NOMO-1 (cell line): Measurements from ENCODE around the gene EIF2B5.
"Not testable (repeated sequence)": the region's sequence is repeated elsewhere in the genome, so short reads cannot be mapped to it uniquely, and the experiment has no call there.

Source experiments
- DNase-seq, 2 experiments: peaks; one replicate each; lab custom pipeline; 2025; ENCODE audit not compliant: unreplicated experiment in 2 of 2; lab: John Stamatoyannopoulos, UW

The EIF2B5 gene

DNA sequence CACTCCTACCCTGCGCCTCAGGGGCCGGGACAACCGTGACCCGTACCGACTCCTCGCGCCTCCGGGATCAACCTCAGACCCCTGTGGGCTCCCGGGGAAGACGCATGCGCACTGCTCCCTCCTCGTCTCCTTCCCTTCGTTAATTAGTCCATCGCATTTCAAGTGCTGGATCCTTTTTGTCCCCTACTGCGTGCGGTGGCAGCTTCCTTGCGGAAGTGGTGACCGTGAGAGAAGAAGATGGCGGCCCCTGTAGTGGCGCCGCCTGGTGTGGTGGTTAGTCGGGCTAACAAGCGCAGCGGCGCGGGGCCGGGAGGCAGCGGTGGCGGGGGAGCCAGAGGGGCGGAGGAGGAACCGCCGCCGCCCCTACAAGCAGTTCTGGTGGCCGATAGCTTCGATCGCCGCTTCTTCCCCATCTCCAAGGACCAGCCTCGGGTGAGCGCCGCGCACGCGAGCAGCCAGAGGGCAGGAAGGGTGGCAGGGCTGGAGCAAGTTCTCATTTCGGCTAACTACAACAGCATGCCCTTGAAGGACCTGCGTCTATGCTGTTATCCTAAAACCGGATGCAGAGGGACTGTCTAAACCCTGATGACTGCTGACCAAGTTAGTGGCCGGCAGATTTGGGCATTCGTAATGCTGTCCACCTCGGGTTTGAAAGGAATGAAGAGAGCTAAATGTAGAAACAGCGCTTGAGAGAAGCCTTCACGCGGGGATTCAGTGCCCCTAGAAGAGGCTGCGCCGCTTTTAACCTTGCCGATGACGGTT, at the start of gene EIF2B5:
TSS of gene EIF2B5 (plus strand) at position 210 of the 762 bp plus-strand sequence. CDS start at position 238, 28 bp downstream.
- peak; percentile 92 to 97 for DNase-seq

DNA sequence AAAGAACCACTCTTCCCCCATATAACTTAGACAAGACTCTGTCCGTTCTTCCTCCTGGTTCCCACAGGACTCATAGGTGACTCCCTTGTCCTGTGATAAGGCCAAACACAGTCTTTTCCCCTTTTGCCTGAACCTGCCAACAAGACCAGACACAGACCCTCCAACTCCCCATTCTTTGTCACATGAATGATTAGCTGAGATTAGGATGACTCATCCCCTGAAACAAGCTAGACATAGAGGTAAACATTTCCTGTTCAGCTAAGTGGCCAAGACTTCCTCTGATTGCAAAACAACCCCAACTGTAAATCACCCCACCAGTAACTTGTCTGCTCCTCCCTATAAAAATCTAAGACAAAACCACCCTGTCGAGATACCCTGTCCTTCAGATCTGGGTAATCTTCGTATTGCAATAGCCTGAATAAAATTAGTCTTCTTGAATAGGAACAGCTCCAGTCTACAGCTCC, 49.7 kb upstream of the EIF2B5 start:
- peak; percentile 88 to 95 for DNase-seq

- no peak for DNase-seq
Observed at GRCh38 chr3:184092199-184092598, 43.0 kb upstream of the EIF2B5 start.

DNA sequence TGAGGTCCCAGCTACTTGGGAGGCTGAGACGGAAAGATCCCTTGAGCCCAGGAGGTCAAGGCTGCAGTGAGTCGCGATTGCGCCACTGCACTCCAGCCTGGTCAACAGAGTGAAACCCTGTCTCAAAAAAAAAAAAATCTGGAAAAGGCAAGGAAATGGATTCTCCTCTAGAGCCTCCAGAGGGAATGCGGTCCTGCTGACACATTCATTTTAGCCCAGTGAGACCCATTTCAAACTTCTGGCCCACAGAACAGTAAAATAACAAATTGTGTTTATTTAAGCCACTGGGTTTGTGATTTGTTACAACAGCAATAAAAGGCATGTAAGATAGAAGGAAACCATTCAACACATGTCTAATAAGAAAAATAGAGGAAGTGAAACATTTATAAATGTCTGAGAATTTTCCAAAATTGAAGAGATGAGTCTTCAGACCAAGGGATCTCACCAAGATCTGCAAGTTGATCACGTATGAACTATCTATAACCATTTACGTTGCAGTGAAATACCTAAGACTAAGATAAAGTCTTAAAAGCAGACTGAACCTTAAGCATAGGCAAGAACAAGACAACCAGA, 38.3 kb upstream of the EIF2B5 start, which contains the start of gene HTR3E:
TSS of gene HTR3E (plus strand) at position 254 of the 573 bp plus-strand sequence. CDS start 466 bp downstream, outside the sequence.
- DNase-seq: peak in 1 of 2 experiments; percentile 24

DNA sequence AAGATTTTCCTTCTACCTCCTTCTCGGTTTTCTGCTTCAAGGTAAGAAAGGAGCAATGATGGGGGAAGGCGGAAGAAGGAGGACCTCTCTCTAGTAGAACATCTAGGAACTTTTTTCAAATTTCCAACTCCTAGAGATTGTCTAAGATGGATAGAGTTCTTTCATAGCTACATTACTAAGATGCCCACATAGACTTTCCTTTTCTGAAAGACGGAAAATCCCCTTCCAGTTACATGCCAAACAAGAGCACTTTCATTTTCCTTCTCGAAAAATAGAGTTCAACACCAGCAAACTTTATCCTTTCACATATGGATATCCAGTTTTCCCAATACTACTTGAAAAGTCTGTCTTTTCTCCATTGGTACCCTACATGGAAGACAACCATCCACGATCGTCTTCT, 37.6 kb upstream of the EIF2B5 start:
- DNase-seq: no peak

DNA sequence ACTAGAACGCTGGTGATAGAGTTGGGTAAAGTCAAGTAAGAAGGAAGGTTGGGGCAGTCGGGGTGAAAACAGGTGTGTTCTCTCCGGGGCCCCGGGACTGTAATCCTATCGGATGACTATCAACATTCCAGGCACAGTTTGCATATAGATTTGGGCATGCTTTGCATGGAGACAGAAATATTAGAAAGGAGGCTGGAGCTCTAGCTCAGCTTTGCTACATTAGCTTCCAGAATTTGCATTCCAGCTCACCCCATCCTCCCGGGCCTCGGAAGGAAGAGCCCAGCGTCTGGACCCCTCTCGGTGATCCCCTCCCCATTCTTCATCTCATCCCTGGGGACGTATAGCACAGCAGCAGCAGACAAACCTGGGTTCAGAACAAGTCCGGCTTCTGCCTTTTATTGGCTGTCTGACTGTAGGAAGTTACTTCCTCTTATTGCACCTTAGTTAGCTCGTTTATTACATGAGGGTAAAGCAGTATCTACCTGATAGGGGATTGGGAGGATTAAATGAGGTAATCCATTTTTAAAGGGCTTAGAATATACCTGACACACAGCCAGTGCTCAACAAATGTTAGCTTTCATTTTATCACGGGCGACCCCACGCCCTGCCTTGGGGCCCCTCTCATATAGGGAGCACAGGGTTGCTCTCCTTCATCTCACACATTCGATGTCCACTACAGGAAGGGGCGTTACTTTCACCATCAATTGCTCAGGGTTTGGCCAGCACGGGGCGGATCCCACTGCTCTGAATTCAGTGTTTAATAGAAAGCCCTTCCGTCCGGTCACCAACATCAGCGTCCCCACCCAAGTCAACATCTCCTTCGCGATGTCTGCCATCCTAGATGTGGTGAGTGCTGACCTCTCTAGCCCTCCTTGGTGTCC, 35.1 kb upstream of the EIF2B5 start:
- peak in 1 of 2 experiments; percentile 18 for DNase-seq

DNA sequence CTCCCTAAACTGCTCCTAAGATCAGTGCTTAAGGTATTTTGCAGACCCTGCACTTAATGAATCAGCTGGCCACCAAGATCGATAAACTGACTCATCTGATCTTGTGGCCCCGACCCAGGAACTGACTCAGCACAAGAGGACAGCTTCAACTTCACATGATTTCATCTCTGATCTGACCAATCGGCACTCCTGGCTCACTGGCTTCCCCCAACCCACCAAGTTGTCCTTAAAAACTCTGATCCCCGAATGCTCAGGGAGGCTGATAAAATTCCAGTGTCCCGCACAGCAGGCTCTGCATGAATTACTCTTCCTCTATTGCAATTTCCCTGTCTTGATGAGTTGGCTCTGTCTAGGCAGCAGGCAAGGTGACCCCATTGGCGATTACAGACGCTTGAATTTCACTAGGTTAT, 24.8 kb upstream of the EIF2B5 start:
- peak; percentile 6 to 32 for DNase-seq

- DNase-seq: no peak
Observed at GRCh38 chr3:184116017-184116416, 19.1 kb upstream of the EIF2B5 start.

- no peak for DNase-seq
Observed at GRCh38 chr3:184117636-184118035, 17.5 kb upstream of the EIF2B5 start.

DNA sequence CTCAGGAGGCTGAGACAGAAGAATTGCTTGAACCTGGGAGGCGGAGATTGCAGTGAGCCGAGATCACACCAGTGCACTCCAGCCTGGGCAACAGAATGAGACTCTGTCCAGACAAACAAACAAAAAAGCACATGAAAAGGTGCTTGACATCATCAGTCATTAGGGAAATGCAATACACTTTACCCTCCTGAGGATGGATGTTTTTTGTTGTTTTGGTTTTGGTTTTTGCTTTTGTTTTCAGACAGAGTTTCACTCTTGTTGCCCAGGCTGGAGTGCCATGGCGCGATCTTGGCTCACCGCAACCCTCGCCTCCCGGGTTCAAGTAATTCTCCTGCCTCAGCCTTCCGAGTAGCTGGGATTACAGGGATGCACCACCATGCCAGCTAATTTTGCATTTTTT, 14.1 kb upstream of the EIF2B5 start:
- DNase-seq: not testable (repeated sequence)

DNA sequence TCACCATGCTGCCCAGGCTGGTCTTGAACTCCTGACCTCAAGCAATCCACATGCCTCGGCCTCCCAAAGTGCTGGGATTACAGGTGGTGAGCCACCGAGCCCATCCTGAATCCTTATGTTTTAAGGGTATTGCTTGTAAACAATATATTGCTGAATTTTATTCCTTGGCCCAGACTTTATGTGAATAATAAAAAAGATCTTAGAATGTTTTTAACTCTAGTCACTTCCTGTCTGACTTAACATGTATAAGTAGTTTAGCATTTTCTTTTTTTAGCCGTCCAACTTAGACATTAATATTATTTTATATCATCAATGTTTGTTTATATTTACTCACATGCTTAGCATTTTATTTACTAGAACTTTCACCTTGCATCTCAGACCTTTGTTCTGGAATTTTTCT, 9.2 kb upstream of the EIF2B5 start:
- DNase-seq: no peak

DNA sequence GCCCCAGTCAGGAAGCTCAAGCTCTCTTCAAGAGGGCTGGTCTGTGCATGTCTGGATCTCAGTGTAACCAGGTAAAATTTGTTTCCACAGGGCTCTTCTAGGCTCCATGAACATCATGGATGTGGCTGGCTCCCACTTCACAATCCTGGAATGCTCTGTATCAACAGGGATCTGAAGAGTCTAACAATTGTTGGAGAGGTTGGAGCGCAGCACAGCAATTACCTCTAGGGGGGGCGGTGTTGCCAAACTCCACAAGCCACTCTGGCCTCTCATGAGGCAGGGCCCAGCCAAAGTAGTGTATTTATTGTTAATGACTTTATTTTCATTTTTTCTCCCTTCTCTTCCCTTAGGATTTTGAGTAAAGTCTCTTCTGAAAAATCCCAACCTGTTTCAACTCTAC, 6.1 kb upstream of the EIF2B5 start:
- peak in 1 of 2 experiments; percentile 11 for DNase-seq

DNA sequence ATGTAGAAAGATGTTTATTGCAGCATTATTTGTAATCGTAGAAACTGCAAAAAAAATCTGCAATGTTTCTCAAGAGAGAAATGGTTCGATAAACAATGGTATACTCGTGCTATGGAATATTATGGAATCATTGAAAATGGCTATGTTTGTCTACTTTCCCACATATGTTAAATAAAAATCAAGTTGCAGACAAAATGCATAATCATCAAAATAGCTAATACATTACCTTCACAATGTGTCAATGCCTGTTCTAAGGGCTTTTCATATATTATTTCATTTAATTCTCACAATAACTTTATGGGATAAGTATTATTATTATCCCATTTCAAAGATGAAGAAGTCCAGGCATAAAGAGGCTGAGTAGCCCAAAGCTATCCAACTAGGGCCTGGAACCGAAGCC, 2.2 kb upstream of the EIF2B5 start:
- DNase-seq: no peak

DNA sequence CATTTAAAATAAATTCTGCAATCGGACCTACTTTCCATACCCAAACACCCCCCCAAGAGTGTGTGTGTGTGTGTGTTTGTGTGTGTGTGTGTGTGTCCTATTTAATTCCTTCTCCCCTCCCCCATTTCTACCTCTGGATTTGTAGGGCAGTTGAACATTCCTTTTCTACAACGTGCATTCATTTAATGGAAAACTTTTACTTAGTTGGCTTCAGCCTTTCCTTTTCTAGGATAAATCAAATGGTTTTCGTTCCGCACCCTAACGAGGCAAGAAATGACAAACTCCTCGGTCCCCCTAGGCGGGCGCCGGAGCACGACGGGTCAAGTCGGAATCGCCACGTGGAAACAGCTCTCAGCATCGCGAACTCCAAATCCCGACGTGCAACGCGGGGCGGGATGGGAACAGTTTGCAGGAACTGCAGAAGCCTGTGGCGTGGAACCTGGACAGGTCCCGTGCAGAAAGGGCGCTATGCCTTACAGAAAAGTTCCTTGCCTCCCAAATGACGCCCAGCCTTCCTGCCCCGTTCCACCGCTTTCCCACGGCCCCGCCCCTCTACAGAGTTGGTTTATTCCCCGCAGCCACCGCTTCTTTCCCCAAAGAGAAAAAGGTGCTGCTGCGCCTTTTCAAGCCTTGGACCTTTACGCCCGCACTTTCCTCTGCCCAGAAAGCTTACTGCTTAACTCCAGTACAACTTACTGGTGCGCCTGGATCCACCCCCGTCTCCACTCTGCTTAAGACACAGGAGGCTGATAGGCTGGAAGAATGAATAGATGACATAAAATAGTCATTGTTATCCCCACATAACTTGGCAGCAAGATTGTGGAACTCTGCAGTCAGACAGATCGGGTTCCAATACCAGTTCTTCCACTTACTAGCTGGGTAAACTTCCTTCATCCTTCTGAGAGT, 1.1 kb upstream of the EIF2B5 start:
- DNase-seq: peak; percentile 58 to 80

DNA sequence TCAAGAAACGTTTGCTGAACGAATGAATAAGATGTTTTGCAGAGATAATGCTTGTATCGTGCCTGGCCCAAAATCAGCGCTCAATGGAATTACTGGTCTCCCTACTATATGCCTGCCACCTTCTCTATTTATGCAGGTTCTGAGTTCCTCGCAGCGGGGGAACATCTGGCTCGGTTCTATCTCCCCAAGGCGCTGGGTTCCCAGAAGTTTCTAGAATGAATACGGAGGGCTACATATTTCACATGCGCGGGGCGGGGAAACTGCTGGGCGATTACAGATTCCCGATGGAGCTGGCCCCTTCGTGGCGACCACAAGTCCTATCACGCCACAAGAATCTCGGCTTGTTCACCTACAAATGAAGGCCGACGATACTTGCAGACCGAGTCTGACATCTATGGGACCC, 411 bp upstream of the EIF2B5 start:
- DNase-seq: peak in 1 of 2 experiments; percentile 48

DNA sequence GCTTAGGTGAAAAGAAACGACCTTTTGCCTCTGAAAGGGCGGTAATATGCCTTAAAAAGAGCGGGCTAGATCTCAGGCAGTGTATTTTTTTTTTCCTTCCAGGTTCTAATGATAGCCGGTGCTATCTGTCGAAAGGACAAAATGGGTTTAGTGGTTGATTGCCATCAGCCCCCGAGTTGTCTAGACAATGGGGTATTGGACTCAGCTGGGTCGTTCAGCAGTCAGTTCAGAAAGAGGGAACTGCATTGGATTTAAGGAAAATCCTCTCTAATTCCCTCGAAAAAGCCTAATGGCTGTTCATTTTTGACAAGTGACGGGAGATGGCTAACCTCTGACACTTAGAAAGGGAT, 728 bp downstream of the EIF2B5 start:
- DNase-seq: no peak

DNA sequence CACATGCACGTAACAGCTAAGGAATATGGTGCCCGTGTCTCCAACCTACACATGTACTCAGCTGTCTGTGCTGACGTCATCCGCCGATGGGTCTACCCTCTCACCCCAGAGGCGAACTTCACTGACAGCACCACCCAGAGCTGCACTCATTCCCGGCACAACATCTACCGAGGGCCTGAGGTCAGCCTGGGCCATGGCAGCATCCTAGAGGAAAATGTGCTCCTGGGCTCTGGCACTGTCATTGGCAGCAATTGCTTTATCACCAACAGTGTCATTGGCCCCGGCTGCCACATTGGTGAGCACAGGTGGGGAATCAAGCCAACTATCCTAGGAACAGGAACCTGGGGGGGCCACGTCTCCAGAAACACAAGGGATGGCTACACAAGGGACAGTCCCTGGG, 5.3 kb downstream of the EIF2B5 start:
- DNase-seq: no peak

GRCh38 chr3:184142199-184142598, 7.0 kb downstream of the EIF2B5 start:
- DNase-seq: no peak

DNA sequence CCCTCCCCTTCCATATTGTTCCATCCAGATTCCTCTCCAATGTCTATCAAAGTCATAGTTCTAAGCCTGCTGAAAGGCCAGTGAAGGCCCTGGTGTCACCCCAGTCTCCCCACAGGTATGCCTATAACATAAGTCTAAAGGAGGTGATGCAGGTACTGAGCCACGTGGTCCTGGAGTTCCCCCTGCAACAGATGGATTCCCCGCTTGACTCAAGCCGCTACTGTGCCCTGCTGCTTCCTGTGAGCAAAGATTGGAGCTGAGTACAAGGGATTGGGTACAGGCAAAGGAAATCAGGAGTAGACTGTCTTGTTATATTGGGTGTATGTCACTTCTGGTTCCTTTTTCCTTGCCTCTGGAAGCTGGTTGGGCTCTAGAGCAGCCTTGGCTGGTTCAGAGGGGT, 8.2 kb downstream of the EIF2B5 start:
- no peak for DNase-seq

- DNase-seq: no peak
Observed at GRCh38 chr3:184144505-184144904, 9.3 kb downstream of the EIF2B5 start.
